Measurements from ENCODE around the gene TRPC4.

Gene TRPC4

GRCh38 chr13:37769545-37769944, 100.0 kb downstream of the TRPC4 start:
- H4K20me1 ChIP-seq (ENCODE audit: low read depth, low read length) = no peaks in the 10 kb centered on the region
- no peaks in the 10 kb centered on the region for H3K9me3 ChIP-seq (ENCODE audit: insufficient read depth, low read length)
- no peak overlapping the region for H3K4me3 ChIP-seq (ENCODE audit: insufficient read depth, low read length, poor library complexity, severe bottlenecking)
- no peaks in the 10 kb centered on the region for H3K36me3 ChIP-seq (ENCODE audit: low read length)
- no peak overlapping the region; the same call in 1 of the 2 replicates for H3K9ac ChIP-seq (ENCODE audit: low read length)
- TF ChIP-seq EZH2phosphoT487 (conservative IDR thresholded peaks at IDR 0.05; ENCODE audit: low read length) (no peak), CTCF (IDR thresholded peaks at IDR 0.05; ENCODE audit: insufficient read depth, low read length, poor library complexity, severe bottlenecking) (no peak)
- no peaks in the 10 kb centered on the region for H3K27me3 ChIP-seq (ENCODE audit: low read length)
- no peaks in the 10 kb centered on the region for H3K79me2 ChIP-seq (ENCODE audit: insufficient read depth, low read length)
- no peak overlapping the region for H3K27ac ChIP-seq (ENCODE audit: low read depth, low read length)
- peak overlapping the region; percentile 25 for H3K4me2 ChIP-seq (ENCODE audit: low read depth, low read length, poor library complexity, severe bottlenecking)
- peak overlapping the region; percentile 44 for H2AFZ ChIP-seq (ENCODE audit: low read depth, low read length, severe bottlenecking)
- no peaks in the 10 kb centered on the region for H3K9me2 ChIP-seq (replicated peaks; ENCODE audit: insufficient read depth, low read length)
- H3F3A ChIP-seq (ENCODE audit: insufficient read depth) = no peaks in the 10 kb centered on the region

- Histone ChIP-seq H3F3A (ENCODE audit: insufficient read depth) (no peaks in the 10 kb centered on the region), H3K79me2 (ENCODE audit: insufficient read depth, low read length) (no peaks in the 10 kb centered on the region), H3K27ac (ENCODE audit: low read depth, low read length) (no peak overlapping the region), H3K9ac (ENCODE audit: low read length) (no peak overlapping the region; the same call in 1 of the 2 replicates), H4K20me1 (ENCODE audit: low read depth, low read length) (no peaks in the 10 kb centered on the region), H3K27me3 (ENCODE audit: low read length) (no peaks in the 10 kb centered on the region), H3K4me3 (ENCODE audit: insufficient read depth, low read length, poor library complexity, severe bottlenecking) (no peak overlapping the region), H3K36me3 (ENCODE audit: low read length) (no peaks in the 10 kb centered on the region), H2AFZ (ENCODE audit: low read depth, low read length, severe bottlenecking) (peak overlapping the region; percentile 44), H3K4me2 (ENCODE audit: low read depth, low read length, poor library complexity, severe bottlenecking) (peak overlapping the region; percentile 25), H3K9me3 (ENCODE audit: insufficient read depth, low read length) (no peaks in the 10 kb centered on the region), H3K9me2 (replicated peaks; ENCODE audit: insufficient read depth, low read length) (no peaks in the 10 kb centered on the region)
- no peak for TF ChIP-seq EZH2phosphoT487 (conservative IDR thresholded peaks at IDR 0.05; ENCODE audit: low read length)
- peak; percentile 39 for TF ChIP-seq CTCF (IDR thresholded peaks at IDR 0.05; ENCODE audit: insufficient read depth, low read length, poor library complexity, severe bottlenecking)
These were observed 100.5 kb downstream of the TRPC4 start for GRCh38 chr13:37769078-37769477.

GRCh38 chr13:37766502-37766901, 103.1 kb downstream of the TRPC4 start:
- no peaks in the 10 kb centered on the region for H3K79me2 ChIP-seq (ENCODE audit: insufficient read depth, low read length)
- no peaks in the 10 kb centered on the region for H3K36me3 ChIP-seq (ENCODE audit: low read length)
- no peaks in the 10 kb centered on the region for H4K20me1 ChIP-seq (ENCODE audit: low read depth, low read length)
- H3F3A ChIP-seq (ENCODE audit: insufficient read depth) = no peaks in the 10 kb centered on the region
- H3K9me2 ChIP-seq (replicated peaks; ENCODE audit: insufficient read depth, low read length) = no peaks in the 10 kb centered on the region
- H3K27me3 ChIP-seq (ENCODE audit: low read length) = no peaks in the 10 kb centered on the region
- H3K27ac ChIP-seq (ENCODE audit: low read depth, low read length) = no peak overlapping the region
- TF ChIP-seq EZH2phosphoT487 (conservative IDR thresholded peaks at IDR 0.05; ENCODE audit: low read length) (no peak), CTCF (IDR thresholded peaks at IDR 0.05; ENCODE audit: insufficient read depth, low read length, poor library complexity, severe bottlenecking) (no peak)
- H2AFZ ChIP-seq (ENCODE audit: low read depth, low read length, severe bottlenecking) = no peak overlapping the region
- no peak overlapping the region for H3K4me3 ChIP-seq (ENCODE audit: insufficient read depth, low read length, poor library complexity, severe bottlenecking)
- H3K4me2 ChIP-seq (ENCODE audit: low read depth, low read length, poor library complexity, severe bottlenecking) = no peak overlapping the region
- H3K9me3 ChIP-seq (ENCODE audit: insufficient read depth, low read length) = no peaks in the 10 kb centered on the region
- H3K9ac ChIP-seq (ENCODE audit: low read length) = no peak overlapping the region
